ENCODE data around the gene MITF.

DNA sequence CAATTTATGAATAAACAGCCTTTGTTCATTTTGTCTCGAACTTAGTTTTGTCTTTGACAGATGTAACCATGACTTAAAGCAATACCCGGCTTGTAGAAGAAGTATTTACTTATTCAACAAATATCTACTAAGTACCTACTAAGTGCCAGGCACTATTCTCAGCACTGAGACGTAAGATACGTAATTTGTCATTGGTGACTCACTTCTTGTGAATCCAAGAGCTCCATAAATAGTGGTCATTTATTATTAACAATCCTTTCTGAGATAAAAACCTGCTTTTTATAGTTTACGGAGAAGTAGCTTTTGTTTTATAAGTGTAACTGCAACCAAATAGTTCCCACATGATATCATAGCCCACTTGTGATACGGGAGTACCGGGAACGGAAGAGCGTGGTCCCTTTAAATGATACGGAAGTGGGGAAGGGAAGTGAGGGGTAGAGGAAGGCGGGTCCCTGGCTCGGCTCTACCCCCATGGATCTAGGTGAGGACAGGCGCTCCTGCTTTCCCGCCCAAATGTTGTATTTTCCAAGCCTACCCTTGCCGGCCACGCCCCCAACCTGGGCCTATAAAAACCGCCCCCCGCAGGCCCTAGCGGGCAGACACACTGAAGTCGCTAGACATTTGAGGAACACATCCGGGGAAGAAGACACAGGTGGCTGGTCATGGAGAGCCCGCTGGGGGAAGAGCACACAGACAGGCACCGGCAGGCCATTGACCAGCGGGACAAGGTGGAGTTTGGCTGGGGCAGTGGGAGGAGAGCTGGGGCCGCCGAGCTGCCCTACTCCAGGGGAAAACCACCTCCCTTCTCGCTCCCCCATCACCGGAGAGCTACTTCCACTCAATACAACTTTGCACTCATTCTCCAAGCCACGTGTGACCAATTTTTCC lies 260.1 kb downstream of the MITF start, which contains the start of gene SAMMSON:
- TF ChIP-seq POLR2A (IDR thresholded peaks at IDR 0.05; ENCODE audit: low read length): no peak
- no peak for TF ChIP-seq GATA1 (IDR thresholded peaks at IDR 0.05; ENCODE audit: low read depth, low read length)
